ENCODE data around the gene APBB2.

Gene APBB2

GRCh38 chr4:41098093-41099048, 116.0 kb downstream of the APBB2 start:
- no peak overlapping the region for H3K4me3 ChIP-seq (ENCODE audit: low read length)
- no peak for DNase-seq (ENCODE audit: low read depth)
- TF ChIP-seq CTCF (conservative IDR thresholded peaks at IDR 0.05; ENCODE audit: low read depth, low read length): no peak

GRCh38 chr4:41095973-41096372, 118.4 kb downstream of the APBB2 start:
- DNase-seq (ENCODE audit: low read depth): no peak
- no peak overlapping the region for H3K4me3 ChIP-seq (ENCODE audit: low read length)
- no peak for TF ChIP-seq CTCF (conservative IDR thresholded peaks at IDR 0.05; ENCODE audit: low read depth, low read length)

GRCh38 chr4:41095192-41095872, 119.0 kb downstream of the APBB2 start:
- no peak for DNase-seq (ENCODE audit: low read depth)
- H3K4me3 ChIP-seq (ENCODE audit: low read length): no peak overlapping the region
- no peak for TF ChIP-seq CTCF (conservative IDR thresholded peaks at IDR 0.05; ENCODE audit: low read depth, low read length)

- peak; percentile 55 for DNase-seq (ENCODE audit: low read depth)
- no peak for TF ChIP-seq CTCF (conservative IDR thresholded peaks at IDR 0.05; ENCODE audit: low read depth, low read length)
Observed at GRCh38 chr4:41092128-41092527, 122.2 kb downstream of the APBB2 start.

GRCh38 chr4:41081847-41082246, 132.5 kb downstream of the APBB2 start:
- H3K4me3 ChIP-seq (ENCODE audit: low read length): no peak overlapping the region
- no peak for TF ChIP-seq CTCF (conservative IDR thresholded peaks at IDR 0.05; ENCODE audit: low read depth, low read length)
- no peak for DNase-seq (ENCODE audit: low read depth)

More at GRCh38 chr4:41092128-41092527, 122.2 kb downstream of the APBB2 start:
- no peak overlapping the region for H3K4me3 ChIP-seq (ENCODE audit: low read length)

GRCh38 chr4:41080976-41081375, 133.4 kb downstream of the APBB2 start:
- TF ChIP-seq CTCF (conservative IDR thresholded peaks at IDR 0.05; ENCODE audit: low read depth, low read length): no peak
- H3K4me3 ChIP-seq (ENCODE audit: low read length): no peak overlapping the region
- no peak for DNase-seq (ENCODE audit: low read depth)

Data from retinal pigment epithelial cell (primary cell).